ENCODE results near the gene MEG3.

Gene MEG3

GRCh38 chr14:100867631-100868315 is 41.9 kb downstream of the MEG3 start:
- no peak for DNase-seq

- DNase-seq, result no peak
These were observed 42.9 kb downstream of the MEG3 start for GRCh38 chr14:100868621-100869370.

- DNase-seq, result no peak
These were observed 45.6 kb downstream of the MEG3 start for GRCh38 chr14:100871234-100872186.

GRCh38 chr14:100872259-100873095 is 46.6 kb downstream of the MEG3 start:
- DNase-seq, result no peak

GRCh38 chr14:100873096-100873482 is 47.2 kb downstream of the MEG3 start:
- DNase-seq, result no peak

- DNase-seq, result no peak
These were observed 48.1 kb downstream of the MEG3 start for GRCh38 chr14:100874051-100874410.

- DNase-seq, result no peak
These were observed 48.6 kb downstream of the MEG3 start for GRCh38 chr14:100874411-100875091.

GRCh38 chr14:100875126-100875525 is 49.2 kb downstream of the MEG3 start:
- no peak for DNase-seq

GRCh38 chr14:100875861-100876590 is 50.1 kb downstream of the MEG3 start:
- no peak for DNase-seq

GRCh38 chr14:100878271-100879146 is 52.6 kb downstream of the MEG3 start:
- no peak for DNase-seq

- DNase-seq, result no peak
These were observed 53.3 kb downstream of the MEG3 start for GRCh38 chr14:100879194-100879593.

- no peak for DNase-seq
These were observed 53.9 kb downstream of the MEG3 start for GRCh38 chr14:100879782-100880181.

- DNase-seq, result no peak
These were observed 54.6 kb downstream of the MEG3 start for GRCh38 chr14:100880271-100881101.

- DNase-seq, result no peak
These were observed 55.5 kb downstream of the MEG3 start for GRCh38 chr14:100881211-100882025.

- DNase-seq, result no peak
These were observed 56.4 kb downstream of the MEG3 start for GRCh38 chr14:100882026-100882967.

- no peak for DNase-seq
These were observed 57.3 kb downstream of the MEG3 start for GRCh38 chr14:100882991-100883788.

Measured in activated effector memory CD4-positive, alpha-beta T cell treated with Interleukin-2 at 50 U/mL for 16 hours (primary cell).